C4-2B (cell line): ENCODE results near the gene PCDHGA8.
"Not testable (repeated sequence)": the region's sequence is repeated elsewhere in the genome, so short reads cannot be mapped to it uniquely, and the experiment has no call there.

Experiments
- H3K27ac ChIP-seq: fragments of 450-650 bp; 2 replicates; pipeline ENCODE4 v1.5.1; 2017
- ZFX ChIP-seq: fragments of 450-650 bp; IDR thresholded peaks from 2 replicates; pipeline ENCODE4 v1.6.1; 2017
- TF ChIP-seq, protein P1 (sequence below): fragments of 450-650 bp; conservative IDR thresholded peaks from 2 replicates; pipeline ENCODE4 v1.5.1; 2017; ENCODE audit warnings: mild to moderate bottlenecking

Gene PCDHGA8

DNA sequence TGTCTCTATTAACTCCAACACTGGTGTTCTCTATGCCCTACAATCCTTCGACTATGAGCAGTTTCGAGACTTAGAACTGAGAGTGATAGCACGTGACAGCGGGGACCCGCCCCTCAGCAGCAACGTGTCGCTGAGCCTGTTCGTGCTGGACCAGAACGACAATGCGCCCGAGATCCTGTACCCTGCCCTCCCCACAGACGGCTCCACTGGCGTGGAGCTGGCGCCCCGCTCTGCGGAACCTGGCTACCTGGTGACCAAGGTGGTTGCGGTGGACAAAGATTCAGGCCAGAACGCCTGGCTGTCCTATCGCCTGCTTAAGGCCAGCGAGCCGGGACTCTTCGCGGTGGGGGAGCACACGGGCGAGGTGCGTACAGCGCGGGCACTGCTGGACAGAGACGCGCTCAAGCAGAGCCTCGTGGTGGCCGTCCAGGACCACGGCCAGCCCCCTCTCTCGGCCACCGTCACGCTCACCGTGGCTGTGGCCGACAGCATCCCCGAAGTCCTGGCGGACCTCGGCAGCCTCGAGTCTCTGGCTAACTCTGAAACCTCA, 30.4 kb downstream of the PCDHGA8 start:
- TF ChIP-seq ZFX, result no peak
- TF ChIP-seq, protein P1, sequence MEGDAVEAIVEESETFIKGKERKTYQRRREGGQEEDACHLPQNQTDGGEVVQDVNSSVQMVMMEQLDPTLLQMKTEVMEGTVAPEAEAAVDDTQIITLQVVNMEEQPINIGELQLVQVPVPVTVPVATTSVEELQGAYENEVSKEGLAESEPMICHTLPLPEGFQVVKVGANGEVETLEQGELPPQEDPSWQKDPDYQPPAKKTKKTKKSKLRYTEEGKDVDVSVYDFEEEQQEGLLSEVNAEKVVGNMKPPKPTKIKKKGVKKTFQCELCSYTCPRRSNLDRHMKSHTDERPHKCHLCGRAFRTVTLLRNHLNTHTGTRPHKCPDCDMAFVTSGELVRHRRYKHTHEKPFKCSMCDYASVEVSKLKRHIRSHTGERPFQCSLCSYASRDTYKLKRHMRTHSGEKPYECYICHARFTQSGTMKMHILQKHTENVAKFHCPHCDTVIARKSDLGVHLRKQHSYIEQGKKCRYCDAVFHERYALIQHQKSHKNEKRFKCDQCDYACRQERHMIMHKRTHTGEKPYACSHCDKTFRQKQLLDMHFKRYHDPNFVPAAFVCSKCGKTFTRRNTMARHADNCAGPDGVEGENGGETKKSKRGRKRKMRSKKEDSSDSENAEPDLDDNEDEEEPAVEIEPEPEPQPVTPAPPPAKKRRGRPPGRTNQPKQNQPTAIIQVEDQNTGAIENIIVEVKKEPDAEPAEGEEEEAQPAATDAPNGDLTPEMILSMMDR, result no peak
- H3K27ac ChIP-seq, result no peak overlapping the region

DNA sequence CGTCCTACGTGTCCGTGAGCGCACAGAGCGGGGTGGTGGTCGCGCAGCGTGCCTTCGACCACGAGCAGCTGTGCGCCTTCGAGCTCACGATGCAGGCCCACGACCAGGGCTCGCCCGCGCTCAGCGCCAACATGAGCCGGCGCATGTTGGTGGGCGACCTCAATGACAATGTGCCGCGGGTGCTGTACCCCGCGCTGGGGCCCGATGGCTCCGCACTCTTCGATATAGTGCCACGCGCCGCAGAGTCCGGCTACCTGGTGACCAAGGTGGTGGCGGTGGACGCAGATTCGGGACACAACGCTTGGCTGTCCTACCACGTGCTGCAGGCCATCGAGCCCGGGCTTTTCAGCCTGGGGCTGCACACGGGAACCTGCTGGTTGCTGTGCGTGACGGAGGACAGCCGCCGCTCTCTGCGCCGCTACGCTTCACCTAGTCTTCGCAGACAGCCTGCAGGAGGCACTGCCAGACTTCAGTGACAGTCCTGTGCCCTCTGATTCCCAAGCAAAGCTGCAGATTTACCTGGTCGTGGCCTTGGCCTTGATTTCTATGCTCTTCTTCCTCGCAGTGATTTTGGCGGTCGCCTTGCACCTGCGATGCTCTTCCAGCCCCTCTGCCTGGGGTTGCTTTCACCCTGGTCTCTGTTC, 35.5 kb downstream of the PCDHGA8 start:
- H3K27ac ChIP-seq, result no peak overlapping the region

DNA sequence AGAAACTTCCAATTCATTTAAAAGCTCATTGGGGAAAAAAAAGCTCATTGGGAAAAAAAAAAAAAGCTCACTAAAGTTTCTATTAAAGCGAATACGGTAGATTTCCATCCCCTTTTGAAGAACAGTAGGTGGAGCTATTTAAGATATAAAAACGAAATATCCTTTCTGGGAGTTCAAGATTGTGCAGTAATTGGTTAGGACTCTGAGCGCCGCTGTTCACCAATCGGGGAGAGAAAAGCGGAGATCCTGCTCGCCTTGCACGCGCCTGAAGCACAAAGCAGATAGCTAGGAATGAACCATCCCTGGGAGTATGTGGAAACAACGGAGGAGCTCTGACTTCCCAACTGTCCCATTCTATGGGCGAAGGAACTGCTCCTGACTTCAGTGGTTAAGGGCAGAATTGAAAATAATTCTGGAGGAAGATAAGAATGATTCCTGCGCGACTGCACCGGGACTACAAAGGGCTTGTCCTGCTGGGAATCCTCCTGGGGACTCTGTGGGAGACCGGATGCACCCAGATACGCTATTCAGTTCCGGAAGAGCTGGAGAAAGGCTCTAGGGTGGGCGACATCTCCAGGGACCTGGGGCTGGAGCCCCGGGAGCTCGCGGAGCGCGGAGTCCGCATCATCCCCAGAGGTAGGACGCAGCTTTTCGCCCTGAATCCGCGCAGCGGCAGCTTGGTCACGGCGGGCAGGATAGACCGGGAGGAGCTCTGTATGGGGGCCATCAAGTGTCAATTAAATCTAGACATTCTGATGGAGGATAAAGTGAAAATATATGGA, 38.1 kb downstream of the PCDHGA8 start, which contains the start of gene PCDHGA12:
PCDHGA12 (plus strand) TSS at position 176 of the 782 bp plus-strand sequence; CDS start at position 429, 253 bp downstream.
- H3K27ac ChIP-seq, result no peak within 1 kb of the TSS
- TF ChIP-seq, protein P1, result peak; percentile 86
- no peak for TF ChIP-seq ZFX

More for the DNA sequence above, 35.5 kb downstream of the PCDHGA8 start:
- TF ChIP-seq ZFX, result no peak
- TF ChIP-seq, protein P1, result 0 out of 2 replicates have a peak, but pooled peaks have one; percentile 8

GRCh38 chr5:141431286-141431685, 38.9 kb downstream of the PCDHGA8 start:
- no peak overlapping the region for H3K27ac ChIP-seq
- no peak for TF ChIP-seq ZFX
- TF ChIP-seq, protein P1, result no peak

DNA sequence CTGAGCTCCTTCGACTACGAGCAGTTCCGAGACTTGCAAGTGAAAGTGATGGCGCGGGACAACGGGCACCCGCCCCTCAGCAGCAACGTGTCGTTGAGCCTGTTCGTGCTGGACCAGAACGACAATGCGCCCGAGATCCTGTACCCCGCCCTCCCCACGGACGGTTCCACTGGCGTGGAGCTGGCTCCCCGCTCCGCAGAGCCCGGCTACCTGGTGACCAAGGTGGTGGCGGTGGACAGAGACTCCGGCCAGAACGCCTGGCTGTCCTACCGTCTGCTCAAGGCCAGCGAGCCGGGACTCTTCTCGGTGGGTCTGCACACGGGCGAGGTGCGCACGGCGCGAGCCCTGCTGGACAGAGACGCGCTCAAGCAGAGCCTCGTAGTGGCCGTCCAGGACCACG, 39.9 kb downstream of the PCDHGA8 start:
- not testable (repeated sequence) for H3K27ac ChIP-seq

GRCh38 chr5:141432726-141433125, 40.3 kb downstream of the PCDHGA8 start:
- not testable (repeated sequence) for H3K27ac ChIP-seq

DNA sequence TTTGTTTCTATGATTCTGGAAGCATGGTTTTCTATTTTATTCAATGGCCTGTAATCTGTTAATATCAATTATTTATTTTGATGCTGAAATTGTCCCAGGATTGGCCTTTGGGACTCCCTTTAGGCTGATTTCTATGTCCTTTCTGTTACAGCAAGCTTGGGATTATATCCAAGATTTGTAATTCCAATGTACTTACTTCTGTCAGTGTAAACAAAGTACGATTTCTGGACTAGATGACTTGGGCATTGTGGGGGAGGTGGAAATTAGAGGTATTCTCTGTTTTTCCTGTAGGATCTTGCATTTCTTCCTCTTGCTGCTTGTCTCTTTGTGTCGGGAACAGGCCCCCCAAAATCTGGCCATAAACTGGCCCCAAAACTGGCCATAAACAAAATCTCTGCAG, 41.6 kb downstream of the PCDHGA8 start:
- TF ChIP-seq, protein P1, result no peak
- no peak for TF ChIP-seq ZFX
- no peak overlapping the region for H3K27ac ChIP-seq

- H3K27ac ChIP-seq, result no peak overlapping the region
- TF ChIP-seq, protein P1, result no peak
- TF ChIP-seq ZFX, result no peak
These were observed 44.8 kb downstream of the PCDHGA8 start for GRCh38 chr5:141437221-141437620.
